Measurements from ENCODE around the gene SIX4.

Gene SIX4

GRCh38 chr14:60744566-60744965, 20.4 kb upstream of the SIX4 start:
- ATAC-seq (ENCODE audit: insufficient read depth, low read depth) (no peak), DNase-seq (no peak)
- Histone ChIP-seq H3K27ac (ENCODE audit: low read length) (no peak overlapping the region), H4K20me1 (ENCODE audit: insufficient read depth, low read length) (peaks cover 28% of the 10 kb centered on the region; the same call in 1 of the 2 replicates), H3K36me3 (ENCODE audit: insufficient read depth, low read length) (no peaks in the 10 kb centered on the region), H2AFZ (ENCODE audit: low read depth, low read length) (no peak overlapping the region), H3K9me3 (ENCODE audit: insufficient read depth, low read length, severe bottlenecking) (no peaks in the 10 kb centered on the region), H3K9ac (ENCODE audit: low read depth, low read length) (no peak overlapping the region), H3K4me2 (ENCODE audit: insufficient read depth, low read length) (no peak overlapping the region), H3K4me3 (ENCODE audit: low read depth in 1 of 2, low read length in 2 of 2) (no peak overlapping the region), H3K4me1 (ENCODE audit: insufficient read depth, low read length) (no peaks in the 10 kb centered on the region), H3K27me3 (ENCODE audit: insufficient read depth, low read length, poor library complexity) (no peaks in the 10 kb centered on the region), H3K79me2 (ENCODE audit: insufficient read depth, low read length) (peaks cover 87% of the 10 kb centered on the region)
- no peak for TF ChIP-seq EZH2 (IDR thresholded peaks at IDR 0.05; ENCODE audit: borderline replicate concordance, low read depth, low read length, severe bottlenecking)
- no peak for TF ChIP-seq CTCF (IDR thresholded peaks at IDR 0.05; ENCODE audit: borderline replicate concordance, extremely low read depth, low read length, poor library complexity, severe bottlenecking)

GRCh38 chr14:60738843-60739508, 14.8 kb upstream of the SIX4 start:
- peaks cover 19% of the 10 kb centered on the region for H3K4me1 ChIP-seq (ENCODE audit: insufficient read depth, low read length)
- DNase-seq (no peak), ATAC-seq (ENCODE audit: insufficient read depth, low read depth) (no peak)
- no peaks in the 10 kb centered on the region for H3K9me3 ChIP-seq (ENCODE audit: insufficient read depth, low read length, severe bottlenecking)
- H3K27ac ChIP-seq (ENCODE audit: low read length): no peak overlapping the region
- no peak overlapping the region for H2AFZ ChIP-seq (ENCODE audit: low read depth, low read length)
- H3K27me3 ChIP-seq (ENCODE audit: insufficient read depth, low read length, poor library complexity): no peaks in the 10 kb centered on the region
- no peak overlapping the region for H3K4me3 ChIP-seq (ENCODE audit: low read depth in 1 of 2, low read length in 2 of 2)
- H3K9ac ChIP-seq (ENCODE audit: low read depth, low read length): no peak overlapping the region
- TF ChIP-seq EZH2 (IDR thresholded peaks at IDR 0.05; ENCODE audit: borderline replicate concordance, low read depth, low read length, severe bottlenecking): no peak
- TF ChIP-seq CTCF (IDR thresholded peaks at IDR 0.05; ENCODE audit: borderline replicate concordance, extremely low read depth, low read length, poor library complexity, severe bottlenecking): no peak
- no peaks in the 10 kb centered on the region for H3K36me3 ChIP-seq (ENCODE audit: insufficient read depth, low read length)
- H3K4me2 ChIP-seq (ENCODE audit: insufficient read depth, low read length): no peak overlapping the region
- H4K20me1 ChIP-seq (ENCODE audit: insufficient read depth, low read length): peaks cover 10% of the 10 kb centered on the region; the same call in 1 of the 2 replicates
- H3K79me2 ChIP-seq (ENCODE audit: insufficient read depth, low read length): peaks cover 84% of the 10 kb centered on the region

GRCh38 chr14:60736494-60736893, 12.3 kb upstream of the SIX4 start:
- Histone ChIP-seq H3K4me1 (ENCODE audit: insufficient read depth, low read length) (peaks cover 21% of the 10 kb centered on the region), H4K20me1 (ENCODE audit: insufficient read depth, low read length) (peaks cover 10% of the 10 kb centered on the region; the same call in 1 of the 2 replicates), H3K4me2 (ENCODE audit: insufficient read depth, low read length) (peak overlapping the region; percentile 84), H3K27me3 (ENCODE audit: insufficient read depth, low read length, poor library complexity) (peaks cover 5% of the 10 kb centered on the region), H3K36me3 (ENCODE audit: insufficient read depth, low read length) (no peaks in the 10 kb centered on the region), H3K9ac (ENCODE audit: low read depth, low read length) (no peak overlapping the region), H3K9me3 (ENCODE audit: insufficient read depth, low read length, severe bottlenecking) (no peaks in the 10 kb centered on the region), H3K79me2 (ENCODE audit: insufficient read depth, low read length) (peaks cover 62% of the 10 kb centered on the region), H3K27ac (ENCODE audit: low read length) (no peak overlapping the region), H3K4me3 (ENCODE audit: low read depth in 1 of 2, low read length in 2 of 2) (peak overlapping the region in 1 of 2 experiments; percentile 87; a peak in 1 of 4 replicates), H2AFZ (ENCODE audit: low read depth, low read length) (no peak overlapping the region)
- TF ChIP-seq EZH2 (IDR thresholded peaks at IDR 0.05; ENCODE audit: borderline replicate concordance, low read depth, low read length, severe bottlenecking): no peak
- no peak for TF ChIP-seq CTCF (IDR thresholded peaks at IDR 0.05; ENCODE audit: borderline replicate concordance, extremely low read depth, low read length, poor library complexity, severe bottlenecking)
- no peak for ATAC-seq (ENCODE audit: insufficient read depth, low read depth)
- DNase-seq: no peak

All from DND-41 (cell line).